K562 (cell line): Measurements from ENCODE around the gene SLC4A2. TPM values are rescaled to one million over a fixed set of nuclear protein-coding genes. Genes with fewer than 3 reads are reported as not detected.

Experiments
- ARID1B ChIP-seq: fragments of 450-650 bp; IDR thresholded peaks from 2 replicates; pipeline ENCODE4 v1.6.1; 2016; ENCODE audit warnings: antibody characterized with exemption, mild to moderate bottlenecking, inconsistent platforms
- BRF1 ChIP-seq: IDR thresholded peaks from 3 replicates; pipeline ENCODE4 v1.6.1; 2011; ENCODE audit warnings: borderline replicate concordance, mild to moderate bottlenecking; ENCODE audit not compliant: insufficient read length; ENCODE audit errors: extremely low read depth
- CBFB ChIP-seq: sonication (generic); formaldehyde crosslinking; IDR thresholded peaks from 2 replicates; pipeline ENCODE4 v1.4.0; 2020; ENCODE audit warnings: mild to moderate bottlenecking, missing genetic modification reagents
- CBX2 ChIP-seq: fragments of 200-600 bp; sonication (generic); IDR thresholded peaks from one replicate; pipeline ENCODE4 v1.6.1; 2012; ENCODE audit warnings: mild to moderate bottlenecking, low read length, inconsistent platforms; ENCODE audit not compliant: insufficient read depth, poor library complexity, severe bottlenecking
- CHD1 ChIP-seq: fragments of 200-600 bp; sonication (generic); IDR thresholded peaks from one replicate; pipeline ENCODE4 v1.6.1; 2012; ENCODE audit warnings: mild to moderate bottlenecking, moderate library complexity, low read length, inconsistent platforms
- DPF2 ChIP-seq: fragments of 450-650 bp; IDR thresholded peaks from 2 replicates; pipeline ENCODE4 v1.6.1; 2016
- EHMT2 ChIP-seq: fragments of 450-650 bp; IDR thresholded peaks from 2 replicates; pipeline ENCODE4 v1.6.1; 2018; ENCODE audit warnings: antibody characterized with exemption
- FOXA3 ChIP-seq, 2 experiments: fragments of 450-650 bp in 1 of 2; sonication (generic) in 1 of 2; formaldehyde crosslinking; IDR thresholded peaks in 1 of 2; conservative IDR thresholded peaks in 1 of 2; 2 replicates each; pipeline versions ENCODE4 v1.4.0 to v1.8.0; 2020 to 2022; ENCODE audit warnings: mild to moderate bottlenecking in 2 of 2, missing genetic modification reagents in 1 of 2
- HDAC6 ChIP-seq: IDR thresholded peaks from 2 replicates; pipeline ENCODE4 v1.6.1; 2012; ENCODE audit warnings: low read depth, mild to moderate bottlenecking, control low read depth, inconsistent platforms, low read length, moderate library complexity
- HNRNPH1 ChIP-seq: fragments of 200-400 bp; formaldehyde crosslinking; optimal IDR thresholded peaks from 2 replicates; pipeline ENCODE3; 2017; ENCODE audit warnings: low read depth, mild to moderate bottlenecking, low read length, moderate library complexity
- KDM1A ChIP-seq, 2 experiments: fragments of 450-650 bp; IDR thresholded peaks; 2 replicates each; pipeline ENCODE4 v1.6.1; 2016; ENCODE audit warnings: mild to moderate bottlenecking in 2 of 2
- MTA3 ChIP-seq: fragments of 450-650 bp; formaldehyde crosslinking; IDR thresholded peaks from 2 replicates; pipeline ENCODE4 v1.6.1; 2017; ENCODE audit warnings: mild to moderate bottlenecking, borderline replicate concordance
- MYNN ChIP-seq, 2 experiments: sonication (generic); formaldehyde crosslinking in 1 of 2; IDR thresholded peaks; 2 replicates each; pipeline versions ENCODE4 v1.5.0 to v1.6.1; 2016 to 2020; ENCODE audit warnings: antibody characterized with exemption in 1 of 2, missing genetic modification reagents in 1 of 2
- NCOA2 ChIP-seq, 2 experiments: fragments of 450-650 bp; IDR thresholded peaks; 2 replicates each; pipeline ENCODE4 v1.6.1; 2018; ENCODE audit warnings: mild to moderate bottlenecking in 2 of 2, moderate library complexity in 1 of 2; ENCODE audit not compliant: partially characterized antibody in 2 of 2
- NELFE ChIP-seq: IDR thresholded peaks from 2 replicates; pipeline ENCODE4 v1.6.1; 2011; ENCODE audit warnings: mild to moderate bottlenecking; ENCODE audit not compliant: insufficient read depth, insufficient read length
- POLR2G ChIP-seq: fragments of 200-400 bp; formaldehyde crosslinking; IDR thresholded peaks from 2 replicates; pipeline ENCODE4 v1.6.1; 2017; ENCODE audit warnings: low read depth, mild to moderate bottlenecking, antibody characterized with exemption, low read length, moderate library complexity
- PTBP1 ChIP-seq: fragments of 200-400 bp; formaldehyde crosslinking; IDR thresholded peaks from 2 replicates; pipeline ENCODE4 v1.6.1; 2017; ENCODE audit warnings: low read depth, low read length
- RFX1 ChIP-seq: fragments of 450-650 bp; IDR thresholded peaks from 2 replicates; pipeline ENCODE4 v1.6.1; 2016; ENCODE audit warnings: mild to moderate bottlenecking, moderate library complexity
- SETDB1 ChIP-seq: IDR thresholded peaks from one replicate; pipeline ENCODE4 v1.6.1; 2012; ENCODE audit warnings: low read length, control low read depth, inconsistent platforms
- U2AF1 ChIP-seq: fragments of 200-400 bp; formaldehyde crosslinking; optimal IDR thresholded peaks from 2 replicates; pipeline ENCODE3; 2017; ENCODE audit warnings: mild to moderate bottlenecking, low read depth, low read length, moderate library complexity
- ZFP1 ChIP-seq: fragments of 450-650 bp; formaldehyde crosslinking; IDR thresholded peaks from 2 replicates; pipeline ENCODE4 v1.4.0; 2020; ENCODE audit warnings: mild to moderate bottlenecking, mixed read lengths
- ZNF277 ChIP-seq: fragments of 250-450 bp; sonication (Bioruptor Pico); IDR thresholded peaks from 2 replicates; pipeline ENCODE4 v1.8.0; 2022; ENCODE audit warnings: inconsistent platforms, mild to moderate bottlenecking, moderate library complexity, borderline replicate concordance
- ZNF780A ChIP-seq: fragments of 250-450 bp; sonication (Bioruptor Pico); IDR thresholded peaks from 2 replicates; pipeline ENCODE4 v1.5.0; 2021; ENCODE audit warnings: mild to moderate bottlenecking
- polyA plus RNA-seq, 8 experiments: library from polyadenylated mRNA; depleted of rRNA in 4 of 8; stranded (reverse) in 5 of 8; unstranded in 3 of 8; fragments of >200 nt; fragmentation: Nextera tagmentation in 2 of 8; fragmentation: Illumina TruSeq in 1 of 8; extraction: Ambion mirVana in 2 of 8; extraction: Trizol in 1 of 8; gene quantifications; 2 replicates each; pipeline versions ENCODE4 v1.2.1 to v1.2.3, GENCODE V29; 2011 to 2014; ENCODE audit warnings: inconsistent platforms in 1 of 8, missing spikeins in 1 of 8
- total RNA-seq, 7 experiments: library from RNA; depleted of rRNA in 6 of 7; stranded (reverse); fragments of >200 nt in 6 of 7; fragmentation: Illumina TruSeq in 2 of 7; extraction: Trizol in 2 of 7; gene quantifications; 2 replicates each; pipeline versions ENCODE4 v1.2.1 to v1.2.3, GENCODE V29; 2011 to 2021; ENCODE audit warnings: low replicate concordance in 1 of 7
- TF ChIP-seq, protein P1 (sequence below): fragments of 200-400 bp; formaldehyde crosslinking; IDR thresholded peaks from 2 replicates; pipeline ENCODE4 v1.6.1; 2017; ENCODE audit warnings: mild to moderate bottlenecking, low read depth, low read length, moderate library complexity
- TF ChIP-seq, protein P2 (sequence below): sonication (generic); formaldehyde crosslinking; IDR thresholded peaks from 2 replicates; pipeline ENCODE4 v1.8.1; 2022; ENCODE audit warnings: missing genetic modification reagents

Gene SLC4A2
- total and polyA plus RNA-seq, 9 of the 15 experiments (the other 6 are each of a cell fraction or from before 2014, with no cell fraction given) = 11.4 to 375 (median 130) TPM

DNA sequence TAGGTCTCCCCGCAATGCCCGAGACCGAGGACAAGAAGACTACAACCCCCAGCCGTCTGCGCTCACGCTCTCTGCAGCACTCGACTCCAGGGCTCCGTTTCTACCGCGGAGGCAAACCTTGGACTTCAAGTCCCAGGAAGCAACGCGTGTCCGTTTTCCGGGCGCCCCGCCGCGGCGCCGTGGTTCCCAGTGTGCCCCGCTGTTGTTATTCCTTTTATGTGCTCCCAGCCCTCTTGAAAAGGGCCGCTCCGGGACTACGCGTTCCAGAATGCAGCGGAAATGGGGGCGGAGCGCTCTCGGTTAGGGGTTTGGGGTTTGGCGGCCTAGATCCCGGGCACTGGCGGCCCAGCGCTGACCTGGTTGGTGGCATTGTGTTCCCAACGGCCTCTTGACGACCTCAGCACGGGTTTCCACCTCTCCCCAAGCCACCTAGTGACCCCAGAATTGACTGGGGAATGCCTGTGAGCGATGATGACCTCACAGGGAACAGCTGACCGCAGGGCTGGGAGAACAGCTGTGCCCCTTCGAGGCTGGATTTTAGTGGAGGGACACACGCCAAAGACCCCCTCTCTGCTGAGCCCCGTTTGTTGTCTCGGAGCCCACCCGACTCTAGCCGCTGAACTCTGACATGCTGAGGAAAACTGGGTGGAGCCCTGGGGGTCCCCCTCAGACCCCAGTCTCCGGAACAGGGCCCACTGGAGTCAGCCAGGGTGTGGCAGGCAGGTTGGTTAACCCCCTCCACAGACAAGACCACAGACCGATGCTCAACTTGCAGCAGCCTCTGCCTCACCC, 1.2 kb upstream of the SLC4A2 start (continued):
- TF ChIP-seq FOXA3 (CRISPR knock-in tag; conservative IDR thresholded peaks at IDR 0.05 in 1 of 2, IDR thresholded peaks at IDR 0.05 in 1 of 2) (no peak), ZNF277 (CRISPR knock-in tag) (no peak), ZFP1 (CRISPR knock-in tag) (no peak), MTA3 (peak; percentile 91; the same call in 1 of the 2 replicates), ARID1B (peak; percentile 61; the same call in 1 of the 2 replicates), U2AF1 (no peak), MYNN (IDR thresholded peaks at IDR 0.05) (peak; percentile 49; the same call in 1 of the 2 replicates), MYNN (CRISPR knock-in tag; IDR thresholded peaks at IDR 0.05) (no peak), ZNF780A (no peak), HDAC6 (no peak), NELFE (no peak), CBFB (CRISPR knock-in tag) (peak; percentile 97), KDM1A (IDR thresholded peaks at IDR 0.05) (no peak), SETDB1 (peak; percentile 7), BRF1 (no peak), HNRNPH1 (no peak), CHD1 (peak; percentile 57), DPF2 (peak; percentile 62), RFX1 (no peak), PTBP1 (0 out of 2 replicates have a peak, but pooled peaks have one; percentile 10), EHMT2 (no peak), NCOA2 (IDR thresholded peaks at IDR 0.05; ENCODE audit: partially characterized antibody in 2 of 2) (no peak), POLR2G (peak; percentile 96), CBX2 (no peak)
- TF ChIP-seq, protein P1, sequence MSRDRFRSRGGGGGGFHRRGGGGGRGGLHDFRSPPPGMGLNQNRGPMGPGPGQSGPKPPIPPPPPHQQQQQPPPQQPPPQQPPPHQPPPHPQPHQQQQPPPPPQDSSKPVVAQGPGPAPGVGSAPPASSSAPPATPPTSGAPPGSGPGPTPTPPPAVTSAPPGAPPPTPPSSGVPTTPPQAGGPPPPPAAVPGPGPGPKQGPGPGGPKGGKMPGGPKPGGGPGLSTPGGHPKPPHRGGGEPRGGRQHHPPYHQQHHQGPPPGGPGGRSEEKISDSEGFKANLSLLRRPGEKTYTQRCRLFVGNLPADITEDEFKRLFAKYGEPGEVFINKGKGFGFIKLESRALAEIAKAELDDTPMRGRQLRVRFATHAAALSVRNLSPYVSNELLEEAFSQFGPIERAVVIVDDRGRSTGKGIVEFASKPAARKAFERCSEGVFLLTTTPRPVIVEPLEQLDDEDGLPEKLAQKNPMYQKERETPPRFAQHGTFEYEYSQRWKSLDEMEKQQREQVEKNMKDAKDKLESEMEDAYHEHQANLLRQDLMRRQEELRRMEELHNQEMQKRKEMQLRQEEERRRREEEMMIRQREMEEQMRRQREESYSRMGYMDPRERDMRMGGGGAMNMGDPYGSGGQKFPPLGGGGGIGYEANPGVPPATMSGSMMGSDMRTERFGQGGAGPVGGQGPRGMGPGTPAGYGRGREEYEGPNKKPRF = no peak
- TF ChIP-seq, protein P2, sequence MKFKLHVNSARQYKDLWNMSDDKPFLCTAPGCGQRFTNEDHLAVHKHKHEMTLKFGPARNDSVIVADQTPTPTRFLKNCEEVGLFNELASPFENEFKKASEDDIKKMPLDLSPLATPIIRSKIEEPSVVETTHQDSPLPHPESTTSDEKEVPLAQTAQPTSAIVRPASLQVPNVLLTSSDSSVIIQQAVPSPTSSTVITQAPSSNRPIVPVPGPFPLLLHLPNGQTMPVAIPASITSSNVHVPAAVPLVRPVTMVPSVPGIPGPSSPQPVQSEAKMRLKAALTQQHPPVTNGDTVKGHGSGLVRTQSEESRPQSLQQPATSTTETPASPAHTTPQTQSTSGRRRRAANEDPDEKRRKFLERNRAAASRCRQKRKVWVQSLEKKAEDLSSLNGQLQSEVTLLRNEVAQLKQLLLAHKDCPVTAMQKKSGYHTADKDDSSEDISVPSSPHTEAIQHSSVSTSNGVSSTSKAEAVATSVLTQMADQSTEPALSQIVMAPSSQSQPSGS (CRISPR knock-in tag) = no peak
